ENCODE data around the gene PEX5.

The PEX5 gene

DNA sequence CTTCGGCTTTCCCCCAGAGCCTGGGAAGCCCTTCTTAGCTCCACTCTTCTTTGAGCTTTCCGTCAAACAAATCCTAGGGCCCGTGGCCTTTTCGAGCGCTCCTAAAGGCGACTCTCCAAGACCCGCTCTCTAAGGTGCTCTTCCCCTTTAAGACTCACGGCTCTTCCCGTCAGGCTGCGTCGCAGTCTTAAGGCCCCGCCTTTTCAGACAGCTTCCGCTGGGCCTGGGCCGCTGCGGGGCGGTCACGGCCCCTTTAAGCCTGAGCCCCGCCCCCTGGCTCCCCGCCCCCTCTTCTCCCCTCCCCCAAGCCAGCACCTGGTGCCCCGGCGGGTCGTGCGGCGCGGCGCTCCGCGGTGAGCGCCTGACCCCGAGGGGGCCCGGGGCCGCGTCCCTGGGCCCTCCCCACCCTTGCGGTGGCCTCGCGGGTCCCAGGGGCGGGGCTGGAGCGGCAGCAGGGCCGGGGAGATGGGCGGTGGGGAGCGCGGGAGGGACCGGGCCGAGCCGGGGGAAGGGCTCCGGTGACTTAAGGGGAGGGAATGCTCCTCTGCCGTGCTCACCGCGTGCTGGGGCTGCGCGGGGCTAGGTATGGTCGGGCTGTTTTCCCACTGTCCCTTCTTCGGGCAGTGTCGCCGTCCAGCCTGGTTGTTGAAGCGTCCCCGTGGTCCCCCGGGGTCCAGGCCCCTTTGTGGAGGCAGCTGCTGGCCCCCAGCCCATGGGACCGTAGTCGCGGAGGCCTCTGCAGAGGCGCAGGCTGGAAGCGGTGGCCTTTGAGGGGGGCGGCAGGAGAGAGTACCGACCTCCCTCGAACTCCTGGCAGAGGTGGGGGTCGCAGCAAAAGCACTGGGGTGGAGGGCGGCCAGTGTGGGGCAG, at the start of gene PEX5:
Gene PEX5, plus strand, starts transcription at position 289 of the 870 bp plus-strand sequence. CDS start 692 bp downstream, outside the sequence.
- DNase-seq (ENCODE audit: low read depth in 2 of 2), result peak; percentile 95 to 96
- TF ChIP-seq, protein P1, sequence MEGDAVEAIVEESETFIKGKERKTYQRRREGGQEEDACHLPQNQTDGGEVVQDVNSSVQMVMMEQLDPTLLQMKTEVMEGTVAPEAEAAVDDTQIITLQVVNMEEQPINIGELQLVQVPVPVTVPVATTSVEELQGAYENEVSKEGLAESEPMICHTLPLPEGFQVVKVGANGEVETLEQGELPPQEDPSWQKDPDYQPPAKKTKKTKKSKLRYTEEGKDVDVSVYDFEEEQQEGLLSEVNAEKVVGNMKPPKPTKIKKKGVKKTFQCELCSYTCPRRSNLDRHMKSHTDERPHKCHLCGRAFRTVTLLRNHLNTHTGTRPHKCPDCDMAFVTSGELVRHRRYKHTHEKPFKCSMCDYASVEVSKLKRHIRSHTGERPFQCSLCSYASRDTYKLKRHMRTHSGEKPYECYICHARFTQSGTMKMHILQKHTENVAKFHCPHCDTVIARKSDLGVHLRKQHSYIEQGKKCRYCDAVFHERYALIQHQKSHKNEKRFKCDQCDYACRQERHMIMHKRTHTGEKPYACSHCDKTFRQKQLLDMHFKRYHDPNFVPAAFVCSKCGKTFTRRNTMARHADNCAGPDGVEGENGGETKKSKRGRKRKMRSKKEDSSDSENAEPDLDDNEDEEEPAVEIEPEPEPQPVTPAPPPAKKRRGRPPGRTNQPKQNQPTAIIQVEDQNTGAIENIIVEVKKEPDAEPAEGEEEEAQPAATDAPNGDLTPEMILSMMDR (IDR thresholded peaks at IDR 0.05; ENCODE audit: low read depth, low read length), result no peak
- H3K4me3 ChIP-seq (replicated peaks in 1 of 2; ENCODE audit: low read depth in 2 of 2, low read length in 2 of 2), result peak within 1 kb of the TSS; percentile 91 to 97

DNA sequence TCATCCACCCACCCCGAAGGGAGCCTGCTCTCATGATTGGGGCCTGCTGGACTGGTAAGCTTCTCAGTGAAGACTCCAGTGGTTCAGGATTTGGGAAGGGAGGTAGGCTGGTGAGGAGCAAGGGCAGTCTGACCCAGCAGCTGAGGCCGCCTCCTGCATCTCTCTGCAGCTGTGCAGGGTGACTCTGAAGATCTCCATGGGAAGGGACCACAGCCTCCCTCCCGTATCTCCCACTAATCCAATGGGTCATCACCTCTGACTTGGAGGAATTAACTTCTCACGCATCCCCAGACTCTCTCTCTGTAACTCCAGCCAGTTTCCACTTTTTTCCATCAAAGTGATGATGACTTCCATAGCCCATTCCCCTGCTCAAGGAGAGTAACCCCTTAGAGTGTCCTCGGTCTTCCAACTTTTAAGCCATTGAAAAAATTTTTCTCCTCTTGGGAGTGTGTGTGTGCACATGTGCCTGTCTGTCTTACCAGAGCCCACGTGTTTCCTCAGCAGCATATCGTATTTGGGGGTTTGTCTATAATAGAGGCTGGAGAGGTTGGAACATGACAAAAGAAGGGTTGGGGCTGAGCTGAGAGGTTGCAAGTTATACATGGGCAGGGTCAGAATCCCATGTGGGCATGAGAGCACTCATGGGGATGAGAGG, 48.0 kb upstream of the PEX5 start:
- no peak overlapping the region for H3K4me3 ChIP-seq (replicated peaks in 1 of 2; ENCODE audit: low read depth in 2 of 2, low read length in 2 of 2)
- DNase-seq (ENCODE audit: low read depth in 2 of 2), result no peak
- TF ChIP-seq, protein P1 (IDR thresholded peaks at IDR 0.05; ENCODE audit: low read depth, low read length), result no peak

DNA sequence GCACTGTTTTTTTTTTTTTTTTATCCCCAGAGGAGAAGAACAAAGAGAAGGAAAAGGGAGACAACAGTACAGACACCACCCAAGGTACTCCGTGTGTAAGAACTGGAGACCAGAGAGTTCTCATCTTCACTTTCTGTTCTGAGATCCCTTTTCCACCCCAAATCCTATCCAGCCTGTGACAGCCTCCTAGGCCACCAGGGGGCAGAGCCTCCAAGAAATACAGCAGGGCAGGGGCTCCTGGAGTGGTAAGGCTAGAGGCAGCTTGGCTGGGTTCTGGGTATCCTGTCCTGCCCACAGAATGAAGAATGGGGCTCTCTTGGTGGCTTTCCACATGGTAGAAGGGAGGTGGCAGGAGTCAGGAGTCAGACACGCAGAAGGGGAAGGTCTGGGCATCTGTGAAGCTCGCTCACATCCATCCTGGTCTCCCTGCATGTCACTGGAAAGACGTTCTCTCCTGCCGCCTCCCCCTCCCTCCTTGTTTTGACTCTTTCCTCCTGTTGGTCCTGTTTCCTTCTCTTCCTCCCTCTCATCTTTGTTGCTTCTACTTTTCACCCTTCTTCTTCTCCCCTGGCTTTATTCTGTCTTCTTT, 47.3 kb upstream of the PEX5 start:
- TF ChIP-seq, protein P1 (IDR thresholded peaks at IDR 0.05; ENCODE audit: low read depth, low read length), result peak; percentile 88
- peak; percentile 66 to 67 for DNase-seq (ENCODE audit: low read depth in 2 of 2)
- no peak overlapping the region for H3K4me3 ChIP-seq (replicated peaks in 1 of 2; ENCODE audit: low read depth in 2 of 2, low read length in 2 of 2)

DNA sequence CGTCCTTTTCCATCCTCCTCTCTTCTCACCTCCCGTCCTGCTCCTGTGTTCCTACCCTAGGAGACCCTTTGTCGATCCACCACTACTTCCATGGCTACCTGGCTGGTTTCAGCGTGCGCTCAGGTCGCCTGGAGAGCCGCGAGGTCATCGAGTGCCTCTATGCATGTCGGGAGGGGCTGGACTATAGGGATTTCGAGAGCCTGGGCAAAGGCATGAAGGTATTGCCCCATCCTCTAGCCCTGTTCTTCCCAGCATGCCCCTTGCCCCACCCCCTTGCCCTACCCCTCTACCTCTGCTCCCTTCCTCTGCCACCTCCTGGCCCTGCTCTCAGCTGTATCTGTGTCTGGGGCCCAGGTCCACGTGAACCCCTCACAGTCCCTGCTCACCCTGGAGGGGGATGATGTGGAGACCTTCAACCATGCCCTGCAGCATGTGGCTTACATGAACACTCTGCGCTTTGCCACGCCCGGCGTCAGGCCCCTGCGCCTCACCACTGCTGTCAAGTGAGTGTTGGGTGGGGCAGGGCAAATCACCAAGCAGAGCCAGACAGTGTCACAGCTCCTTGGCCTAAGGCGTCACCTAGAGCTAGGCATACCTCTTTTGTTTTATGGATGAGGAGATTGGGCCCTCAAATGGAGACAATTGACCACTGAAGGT, 46.5 kb upstream of the PEX5 start:
- no peak overlapping the region for H3K4me3 ChIP-seq (replicated peaks in 1 of 2; ENCODE audit: low read depth in 2 of 2, low read length in 2 of 2)
- DNase-seq (ENCODE audit: low read depth in 2 of 2), result no peak
- TF ChIP-seq, protein P1 (IDR thresholded peaks at IDR 0.05; ENCODE audit: low read depth, low read length), result no peak

DNA sequence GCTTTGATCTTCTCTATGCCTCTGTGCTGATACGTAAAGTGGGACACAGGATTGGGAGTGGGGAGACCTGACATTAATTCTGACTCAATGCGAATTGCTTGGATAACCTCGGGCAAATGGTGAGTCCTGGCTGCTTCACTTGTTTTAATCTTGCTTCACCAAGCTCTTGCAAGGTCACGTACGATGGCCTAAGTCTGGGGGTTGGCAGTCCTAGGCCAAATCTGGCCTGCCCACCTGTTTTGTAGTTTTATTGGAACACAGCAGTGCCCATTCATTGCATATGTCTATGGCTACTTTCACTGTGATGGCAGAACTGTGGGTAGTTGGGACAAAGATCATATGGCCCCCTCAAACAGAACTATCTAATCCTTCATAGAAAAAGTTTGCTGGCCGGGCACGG, 45.9 kb upstream of the PEX5 start:
- no peak for DNase-seq (ENCODE audit: low read depth in 2 of 2)
- TF ChIP-seq, protein P1 (IDR thresholded peaks at IDR 0.05; ENCODE audit: low read depth, low read length), result no peak
- H3K4me3 ChIP-seq (replicated peaks in 1 of 2; ENCODE audit: low read depth in 2 of 2, low read length in 2 of 2), result no peak overlapping the region

DNA sequence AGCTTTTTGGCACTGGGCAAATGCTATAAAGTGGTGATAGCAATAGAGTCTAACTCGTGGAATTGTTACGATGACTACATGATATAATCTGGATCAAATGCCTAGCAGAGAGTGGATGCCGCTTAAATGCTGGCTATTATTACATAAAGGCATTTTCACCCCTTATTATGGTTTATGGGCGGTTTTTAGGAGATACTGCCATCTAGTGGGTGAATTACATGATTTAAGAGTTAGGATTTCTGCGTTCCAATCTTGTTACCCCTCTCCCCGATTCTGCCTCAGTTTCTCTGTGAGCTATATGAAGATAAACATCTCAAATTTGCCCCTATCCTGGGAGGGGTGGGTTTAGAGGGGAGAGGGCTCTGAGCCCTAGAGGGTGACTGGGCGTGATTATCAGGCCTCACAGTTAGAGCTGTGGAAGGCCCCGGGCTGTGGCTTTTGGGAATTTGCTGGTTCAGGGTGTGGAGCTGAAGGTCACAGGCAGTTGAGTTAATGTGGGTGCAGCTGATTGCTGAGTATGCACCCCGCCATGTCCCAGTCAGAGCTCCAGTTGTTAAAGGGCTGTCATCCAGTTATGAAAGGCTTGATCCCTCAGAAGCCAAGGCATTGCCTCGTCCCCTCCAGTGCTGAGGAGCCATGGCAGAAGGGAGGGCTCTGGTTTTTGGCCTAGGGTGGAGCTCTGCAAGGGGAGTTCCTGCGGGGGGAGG, 44.9 kb upstream of the PEX5 start:
- TF ChIP-seq, protein P1 (IDR thresholded peaks at IDR 0.05; ENCODE audit: low read depth, low read length), result peak; percentile 49
- DNase-seq (ENCODE audit: low read depth in 2 of 2), result peak; percentile 60 to 62
- no peak overlapping the region for H3K4me3 ChIP-seq (replicated peaks in 1 of 2; ENCODE audit: low read depth in 2 of 2, low read length in 2 of 2)
